Ectodermal cell (in vitro differentiated cells): ENCODE measurements around the gene CFAP61. TPM values are rescaled to one million over a fixed set of nuclear protein-coding genes. Genes with fewer than 3 reads are reported as not detected.
"Not testable (repeated sequence)": the region's sequence is repeated elsewhere in the genome, so short reads cannot be mapped to it uniquely, and the experiment has no call there.

Experiments used
- H3K27ac ChIP-seq: 2 replicates; pipeline ENCODE4 v1.7.0; 2013; ENCODE audit warnings: mild to moderate bottlenecking, low read depth, low read length; ENCODE audit not compliant: insufficient read depth, poor library complexity, severe bottlenecking
- H3K27me3 ChIP-seq: 2 replicates; pipeline ENCODE4 v1.7.0; 2013; ENCODE audit warnings: mild to moderate bottlenecking, low read length; ENCODE audit not compliant: insufficient read depth, control insufficient read depth, poor library complexity, severe bottlenecking
- H3K36me3 ChIP-seq: one replicate; pipeline ENCODE4 v1.7.0; 2013; ENCODE audit warnings: low read length; ENCODE audit not compliant: control insufficient read depth, insufficient read depth
- H3K4me1 ChIP-seq: one replicate; pipeline ENCODE4 v1.7.0; 2013; ENCODE audit warnings: low read length; ENCODE audit not compliant: control insufficient read depth, insufficient read depth
- H3K4me3 ChIP-seq: 2 replicates; pipeline ENCODE4 v1.7.0; 2013; ENCODE audit warnings: low read depth, low read length, control low read depth; ENCODE audit not compliant: insufficient read depth
- H3K9me3 ChIP-seq: 2 replicates; pipeline ENCODE4 v1.7.0; 2013; ENCODE audit warnings: mild to moderate bottlenecking, low read length, moderate library complexity; ENCODE audit not compliant: control insufficient read depth
- WGBS, 2 experiments: methylation state at CpG; one replicate each; pipeline ENCODE4 v1.1.7; 2013; ENCODE audit warnings: missing lambda C conversion rate in 2 of 2; 5-methylcytosine and 5-hydroxymethylcytosine counted together
- polyA plus RNA-seq, 4 experiments: library from polyadenylated mRNA; stranded (reverse); fragments of 50-300 nt; gene quantifications; one replicate each; pipeline ENCODE4 v1.2.3, GENCODE V29; 2013

The CFAP61 gene
- 0.80 TPM for polyA plus RNA-seq (2013, experiment 1 of 4)
- polyA plus RNA-seq (2013, experiment 2 of 4), result 0.80 TPM
- polyA plus RNA-seq (2013, experiment 3 of 4), result 0.64 TPM
- 1.7 TPM for polyA plus RNA-seq (2013, experiment 4 of 4)

GRCh38 chr20:20052074-20052970, at the start of gene CFAP61, which contains the start of gene CRNKL1:
Gene CFAP61 (plus strand): TSS chr20:20052532. CDS start chr20:20056654, 4,122 bp downstream.
Gene CRNKL1 (minus strand): TSS chr20:20052466. CDS start chr20:20052342, 124 bp downstream.
- Histone ChIP-seq H3K4me1 (no peaks in the 10 kb centered on the region), H3K9me3 (no peaks in the 10 kb centered on the region), H3K36me3 (peaks cover 12% of the 10 kb centered on the region), H3K27ac (peak within 1 kb of the TSS; percentile 57), H3K4me3 (peak within 1 kb of the TSS; percentile 95), H3K27me3 (no peaks in the 10 kb centered on the region)
- 0% methylated on average over 67 of the region's 67 CpGs for WGBS, 2 experiments

DNA sequence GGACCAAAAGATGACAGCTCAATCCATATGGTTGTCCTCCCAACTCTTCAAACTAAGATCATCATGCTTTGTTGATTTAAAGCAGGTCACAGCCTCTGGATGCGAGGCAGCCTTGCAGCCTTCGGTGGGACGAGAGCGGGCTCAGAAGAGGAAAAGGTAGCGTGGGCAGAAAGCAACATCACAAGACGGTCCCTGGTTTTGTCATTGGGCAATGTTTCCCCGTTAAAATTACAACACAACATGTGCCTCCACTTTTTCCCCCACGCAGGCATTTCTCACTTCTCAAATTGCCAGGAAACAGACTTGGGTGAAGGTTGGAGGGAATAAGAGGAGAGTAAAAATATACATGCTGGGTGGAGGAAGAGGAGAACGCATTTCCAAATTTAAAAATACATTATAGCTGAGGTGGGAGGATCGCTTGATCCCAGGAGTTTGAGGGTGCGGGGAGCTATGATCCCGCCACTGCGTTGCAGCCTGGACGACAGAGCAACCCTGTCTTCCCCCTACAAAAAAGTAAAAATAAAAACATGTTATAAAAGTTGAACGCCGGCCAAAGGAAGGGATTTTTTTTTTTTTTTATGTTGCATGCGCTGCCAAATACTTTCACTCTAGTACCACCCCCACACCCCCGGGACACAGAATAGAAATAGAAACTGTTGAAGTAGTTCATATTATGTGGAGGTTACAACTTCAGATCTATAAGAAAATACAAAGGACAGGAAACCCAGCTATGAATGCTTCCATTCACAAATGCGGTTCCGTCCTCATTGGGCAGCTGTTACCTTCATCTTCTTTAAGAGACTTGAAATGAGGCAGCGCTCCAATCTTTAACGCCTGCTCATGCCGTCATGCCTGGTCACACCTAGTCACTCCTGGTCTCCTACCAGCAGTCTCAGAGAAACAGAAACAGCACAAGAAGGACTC, 49.0 kb upstream of the CFAP61 start:
- WGBS, 2 experiments, result 93 to 94% methylated on average over 16 to 18 of the region's 23 CpGs
- Histone ChIP-seq H3K9me3 (no peaks in the 10 kb centered on the region), H3K27me3 (no peaks in the 10 kb centered on the region), H3K4me3 (no peak overlapping the region), H3K36me3 (peaks cover 6% of the 10 kb centered on the region), H3K4me1 (peaks cover 7% of the 10 kb centered on the region), H3K27ac (no peak overlapping the region)

DNA sequence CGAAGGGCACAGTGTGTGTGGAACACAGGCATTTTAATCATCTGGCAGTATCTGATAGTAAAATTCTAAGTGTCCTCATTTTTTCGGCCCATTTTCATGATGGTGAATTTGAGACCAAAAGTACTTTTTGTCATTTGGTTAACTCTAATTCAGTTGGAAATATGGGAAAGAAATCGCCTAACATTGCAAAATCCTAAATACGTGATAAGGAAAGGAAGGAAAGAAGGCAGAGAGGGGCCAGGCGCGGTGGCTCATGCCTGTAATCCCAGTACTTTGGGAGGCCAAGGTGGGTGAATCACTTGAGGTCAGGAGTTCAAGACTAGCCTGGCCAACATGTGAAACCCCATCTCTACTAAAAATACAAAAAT, 48.4 kb upstream of the CFAP61 start:
- H3K4me3 ChIP-seq, H3K27ac ChIP-seq, H3K27me3 ChIP-seq, H3K9me3 ChIP-seq, H3K36me3 ChIP-seq, H3K4me1 ChIP-seq: not testable (repeated sequence)
- 95 to 97% methylated on average over 6 of the region's 6 CpGs for WGBS, 2 experiments

DNA sequence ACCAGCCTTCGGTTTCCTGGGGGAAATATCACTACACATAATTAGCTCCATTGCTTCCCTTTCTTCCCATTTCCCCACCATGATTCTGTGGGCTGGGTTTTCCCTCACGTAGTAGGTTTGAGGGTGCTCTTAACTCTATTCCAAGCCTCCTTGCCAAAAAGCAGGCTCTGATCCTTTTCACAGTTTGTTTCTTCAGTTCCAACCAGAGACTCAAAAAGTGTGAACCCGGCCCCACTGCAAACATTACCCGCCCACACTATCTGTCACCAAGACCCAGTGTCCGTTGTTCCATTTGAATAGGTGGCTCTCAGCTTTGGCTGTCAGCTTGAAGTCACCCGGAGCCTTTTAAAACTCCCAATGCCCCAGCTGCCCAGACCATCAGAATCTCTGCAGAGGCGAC, 47.0 kb upstream of the CFAP61 start:
- no peak overlapping the region for H3K27ac ChIP-seq
- H3K4me1 ChIP-seq, result peaks cover 7% of the 10 kb centered on the region
- no peaks in the 10 kb centered on the region for H3K9me3 ChIP-seq
- peaks cover 6% of the 10 kb centered on the region for H3K36me3 ChIP-seq
- WGBS, 2 experiments, result 71 to 76% methylated on average over 7 of the region's 7 CpGs
- no peaks in the 10 kb centered on the region for H3K27me3 ChIP-seq
- H3K4me3 ChIP-seq, result no peak overlapping the region

GRCh38 chr20:20009784-20010253, 42.5 kb upstream of the CFAP61 start:
- WGBS, 2 experiments, result 56 to 59% methylated on average over 14 of the region's 14 CpGs
- Histone ChIP-seq H3K4me3 (no peak overlapping the region), H3K27me3 (no peaks in the 10 kb centered on the region), H3K4me1 (peaks cover 6% of the 10 kb centered on the region), H3K36me3 (no peaks in the 10 kb centered on the region), H3K27ac (no peak overlapping the region), H3K9me3 (no peaks in the 10 kb centered on the region)

DNA sequence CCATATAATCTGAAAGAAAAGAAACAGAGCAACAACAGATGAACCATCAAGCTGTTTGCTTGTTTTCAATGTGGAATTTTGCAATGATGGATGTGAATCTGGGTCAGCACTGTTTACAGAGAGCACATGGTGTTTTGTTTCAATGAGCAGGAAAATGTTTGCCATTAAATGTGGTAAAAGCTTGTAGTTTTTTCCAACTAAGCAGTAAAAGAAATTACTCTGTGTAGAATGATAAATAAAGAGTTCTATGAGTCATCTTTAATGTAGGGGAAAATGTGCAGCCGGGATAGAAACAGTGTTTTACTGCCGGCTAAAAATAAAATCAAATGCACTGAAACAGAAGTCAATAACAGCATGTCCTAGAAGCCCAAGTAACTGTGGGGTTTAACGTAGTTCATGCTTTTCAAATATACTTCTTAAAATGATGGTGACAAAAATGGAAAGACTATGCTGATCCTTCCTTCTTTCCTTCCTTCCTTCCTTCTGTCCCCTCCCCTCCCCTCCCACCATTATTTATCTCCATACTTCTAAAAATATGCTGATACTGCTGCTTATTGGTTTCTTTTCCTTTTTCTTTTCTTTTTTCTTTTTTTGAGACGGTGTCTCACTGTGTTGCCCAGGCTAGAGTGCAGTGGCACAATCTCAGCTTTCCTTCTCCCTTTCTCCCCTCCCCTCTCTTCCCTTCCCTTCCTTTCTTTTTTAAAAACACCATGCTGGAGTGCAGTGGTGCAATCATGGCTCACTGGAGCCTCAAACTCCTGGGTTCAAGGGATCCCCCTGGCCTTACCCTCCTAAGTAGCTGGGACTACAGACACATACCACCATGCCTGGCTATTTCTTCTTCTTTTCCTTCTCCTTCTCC, 41.5 kb upstream of the CFAP61 start:
- WGBS, 2 experiments, result 89 to 95% methylated on average over 4 of the region's 4 CpGs
- no peaks in the 10 kb centered on the region for H3K4me1 ChIP-seq
- H3K27ac ChIP-seq, result no peak overlapping the region
- no peaks in the 10 kb centered on the region for H3K27me3 ChIP-seq
- no peaks in the 10 kb centered on the region for H3K9me3 ChIP-seq
- no peaks in the 10 kb centered on the region for H3K36me3 ChIP-seq
- no peak overlapping the region for H3K4me3 ChIP-seq

DNA sequence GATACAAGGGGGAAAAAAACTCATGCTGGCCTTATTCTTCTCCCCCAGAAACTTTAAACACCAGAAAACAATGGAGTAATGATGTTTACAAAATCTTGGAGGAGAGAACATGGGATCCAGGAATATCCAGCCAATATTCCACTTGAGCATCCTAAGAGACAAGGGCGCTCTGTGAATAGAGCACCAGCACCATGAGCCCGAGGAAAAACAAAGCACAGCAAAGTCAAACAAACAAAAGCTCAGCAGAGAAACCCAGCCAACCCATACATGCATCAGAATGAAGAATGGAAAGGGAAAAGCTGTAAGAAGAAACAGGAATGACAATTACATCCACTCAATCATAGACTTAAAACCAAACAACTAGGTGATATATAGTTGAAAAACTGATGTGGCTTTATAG, 39.8 kb upstream of the CFAP61 start:
- Histone ChIP-seq H3K36me3 (no peaks in the 10 kb centered on the region), H3K9me3 (no peaks in the 10 kb centered on the region), H3K27me3 (no peaks in the 10 kb centered on the region), H3K4me3 (no peak overlapping the region), H3K4me1 (no peaks in the 10 kb centered on the region), H3K27ac (no peak overlapping the region)
- WGBS, 2 experiments, result 25 to 35% methylated on average over 2 of the region's 2 CpGs

- 67 to 70% methylated on average over 2 of the region's 2 CpGs for WGBS, 2 experiments
- Histone ChIP-seq H3K36me3 (no peaks in the 10 kb centered on the region), H3K27me3 (no peaks in the 10 kb centered on the region), H3K4me1 (peaks cover 5% of the 10 kb centered on the region), H3K9me3 (no peaks in the 10 kb centered on the region), H3K4me3 (no peak overlapping the region), H3K27ac (no peak overlapping the region)
Measured at GRCh38 chr20:20014659-20015058, 37.7 kb upstream of the CFAP61 start.

- WGBS, 2 experiments, result 1% methylated on average over 81 of the region's 81 CpGs
- Histone ChIP-seq H3K27me3 (no peaks in the 10 kb centered on the region), H3K9me3 (no peaks in the 10 kb centered on the region), H3K36me3 (no peaks in the 10 kb centered on the region), H3K4me1 (peaks cover 5% of the 10 kb centered on the region), H3K27ac (no peak within 1 kb of the TSS), H3K4me3 (peak within 1 kb of the TSS; percentile 93)
Measured at GRCh38 chr20:20017001-20017843, 35.1 kb upstream of the CFAP61 start, which contains the start of gene NAA20. Gene NAA20 (plus strand): TSS chr20:20017362. CDS start chr20:20017397, 35 bp downstream.
